OCI-LY7 (cell line): ENCODE data around the gene HMBS.

ENCODE experiments used
- EZH2phosphoT487 ChIP-seq: fragments of 200-600 bp; sonication (generic); IDR thresholded peaks from 2 replicates; pipeline ENCODE4 v1.6.1; 2018; ENCODE audit warnings: low read depth, borderline replicate concordance, mild to moderate bottlenecking, mixed run types, antibody characterized with exemption, low read length, moderate library complexity, mixed read lengths
- TF ChIP-seq, protein P1 (sequence below): fragments of 200-600 bp; sonication (generic); conservative IDR thresholded peaks from 2 replicates; pipeline ENCODE4 v1.5.1; 2014; ENCODE audit warnings: mild to moderate bottlenecking, antibody characterized with exemption, low read length, moderate library complexity, mixed read lengths

DNA sequence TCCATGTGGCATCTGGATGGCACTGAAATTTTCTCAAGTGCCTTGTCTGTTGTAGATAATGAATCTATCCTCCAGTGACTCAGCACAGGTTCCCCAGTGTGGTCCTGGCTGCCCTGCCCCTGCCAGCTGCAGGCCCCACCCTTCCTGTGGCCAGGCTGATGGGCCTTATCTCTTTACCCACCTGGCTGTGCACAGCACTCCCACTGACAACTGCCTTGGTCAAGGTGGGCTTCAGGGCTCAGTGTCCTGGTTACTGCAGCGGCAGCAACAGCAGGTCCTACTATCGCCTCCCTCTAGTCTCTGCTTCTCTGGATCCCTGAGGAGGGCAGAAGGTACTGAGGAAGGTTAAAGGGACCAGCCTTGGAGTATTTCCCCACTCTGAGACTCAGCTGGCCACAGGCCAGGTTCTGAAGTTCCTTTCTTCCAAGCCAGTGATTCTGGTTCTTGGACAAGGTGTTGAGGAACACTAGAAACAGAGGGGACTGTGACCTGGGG, 3.1 kb downstream of the HMBS start:
- TF ChIP-seq, protein P1, sequence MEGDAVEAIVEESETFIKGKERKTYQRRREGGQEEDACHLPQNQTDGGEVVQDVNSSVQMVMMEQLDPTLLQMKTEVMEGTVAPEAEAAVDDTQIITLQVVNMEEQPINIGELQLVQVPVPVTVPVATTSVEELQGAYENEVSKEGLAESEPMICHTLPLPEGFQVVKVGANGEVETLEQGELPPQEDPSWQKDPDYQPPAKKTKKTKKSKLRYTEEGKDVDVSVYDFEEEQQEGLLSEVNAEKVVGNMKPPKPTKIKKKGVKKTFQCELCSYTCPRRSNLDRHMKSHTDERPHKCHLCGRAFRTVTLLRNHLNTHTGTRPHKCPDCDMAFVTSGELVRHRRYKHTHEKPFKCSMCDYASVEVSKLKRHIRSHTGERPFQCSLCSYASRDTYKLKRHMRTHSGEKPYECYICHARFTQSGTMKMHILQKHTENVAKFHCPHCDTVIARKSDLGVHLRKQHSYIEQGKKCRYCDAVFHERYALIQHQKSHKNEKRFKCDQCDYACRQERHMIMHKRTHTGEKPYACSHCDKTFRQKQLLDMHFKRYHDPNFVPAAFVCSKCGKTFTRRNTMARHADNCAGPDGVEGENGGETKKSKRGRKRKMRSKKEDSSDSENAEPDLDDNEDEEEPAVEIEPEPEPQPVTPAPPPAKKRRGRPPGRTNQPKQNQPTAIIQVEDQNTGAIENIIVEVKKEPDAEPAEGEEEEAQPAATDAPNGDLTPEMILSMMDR = no peak
- no peak for TF ChIP-seq EZH2phosphoT487
